Measurements from ENCODE around the gene STRBP.
"Not testable (repeated sequence)": the region's sequence is repeated elsewhere in the genome, so short reads cannot be mapped to it uniquely, and the experiment has no call there.

STRBP gene

GRCh38 chr9:123186029-123186428 lies 82.4 kb downstream of the STRBP start:
- DNase-seq = not testable (repeated sequence)

- no peak for DNase-seq
These were observed 91.4 kb downstream of the STRBP start for GRCh38 chr9:123176949-123177348.

- no peak for DNase-seq
These were observed 92.3 kb downstream of the STRBP start for GRCh38 chr9:123175854-123176629.

GRCh38 chr9:123174887-123175518 lies 93.4 kb downstream of the STRBP start:
- DNase-seq = no peak

GRCh38 chr9:123174079-123174478 lies 94.3 kb downstream of the STRBP start:
- no peak for DNase-seq

- no peak for DNase-seq
These were observed 98.5 kb downstream of the STRBP start for GRCh38 chr9:123169926-123170325.

- no peak for DNase-seq
These were observed 99.8 kb downstream of the STRBP start for GRCh38 chr9:123168586-123168985.

- no peak for DNase-seq
These were observed 100.9 kb downstream of the STRBP start for GRCh38 chr9:123167474-123167873.

- DNase-seq = no peak
These were observed 102.6 kb downstream of the STRBP start for GRCh38 chr9:123165813-123166212.

- DNase-seq = no peak
These were observed 104.1 kb downstream of the STRBP start for GRCh38 chr9:123164285-123164684.

GRCh38 chr9:123162791-123163345 lies 105.5 kb downstream of the STRBP start:
- no peak for DNase-seq

GRCh38 chr9:123162360-123162759 lies 106.0 kb downstream of the STRBP start:
- DNase-seq = no peak

- no peak for DNase-seq
These were observed 111.2 kb downstream of the STRBP start for GRCh38 chr9:123157221-123157620.

GRCh38 chr9:123150708-123151503 lies 117.5 kb downstream of the STRBP start:
- DNase-seq = no peak

- DNase-seq = no peak
These were observed 119.3 kb downstream of the STRBP start for GRCh38 chr9:123149067-123149466.

GRCh38 chr9:123138163-123138562 lies 130.2 kb downstream of the STRBP start:
- DNase-seq = no peak

GRCh38 chr9:123135430-123135829 lies 133.0 kb downstream of the STRBP start:
- no peak for DNase-seq

GRCh38 chr9:123132696-123133095 lies 135.7 kb downstream of the STRBP start:
- DNase-seq = no peak

- no peak for DNase-seq
These were observed 136.4 kb downstream of the STRBP start for GRCh38 chr9:123131993-123132392.

- no peak for DNase-seq
These were observed 137.1 kb downstream of the STRBP start for GRCh38 chr9:123131258-123131657.

- DNase-seq = no peak
These were observed 139.0 kb downstream of the STRBP start for GRCh38 chr9:123129423-123129822.

- no peak for DNase-seq
These were observed 139.8 kb downstream of the STRBP start for GRCh38 chr9:123128591-123128990.

GRCh38 chr9:123127512-123128075 lies 140.8 kb downstream of the STRBP start:
- DNase-seq = no peak

All from activated naive CD4-positive, alpha-beta T cell treated with Interleukin-2 at 50 U/mL for 16 hours (primary cell).